NOMO-1 (cell line): ENCODE measurements around the gene CENPP.

Experiments used
- DNase-seq, 2 experiments: peaks; one replicate each; lab custom pipeline; 2025; ENCODE audit not compliant: unreplicated experiment in 2 of 2; lab: John Stamatoyannopoulos, UW

Gene CENPP

DNA sequence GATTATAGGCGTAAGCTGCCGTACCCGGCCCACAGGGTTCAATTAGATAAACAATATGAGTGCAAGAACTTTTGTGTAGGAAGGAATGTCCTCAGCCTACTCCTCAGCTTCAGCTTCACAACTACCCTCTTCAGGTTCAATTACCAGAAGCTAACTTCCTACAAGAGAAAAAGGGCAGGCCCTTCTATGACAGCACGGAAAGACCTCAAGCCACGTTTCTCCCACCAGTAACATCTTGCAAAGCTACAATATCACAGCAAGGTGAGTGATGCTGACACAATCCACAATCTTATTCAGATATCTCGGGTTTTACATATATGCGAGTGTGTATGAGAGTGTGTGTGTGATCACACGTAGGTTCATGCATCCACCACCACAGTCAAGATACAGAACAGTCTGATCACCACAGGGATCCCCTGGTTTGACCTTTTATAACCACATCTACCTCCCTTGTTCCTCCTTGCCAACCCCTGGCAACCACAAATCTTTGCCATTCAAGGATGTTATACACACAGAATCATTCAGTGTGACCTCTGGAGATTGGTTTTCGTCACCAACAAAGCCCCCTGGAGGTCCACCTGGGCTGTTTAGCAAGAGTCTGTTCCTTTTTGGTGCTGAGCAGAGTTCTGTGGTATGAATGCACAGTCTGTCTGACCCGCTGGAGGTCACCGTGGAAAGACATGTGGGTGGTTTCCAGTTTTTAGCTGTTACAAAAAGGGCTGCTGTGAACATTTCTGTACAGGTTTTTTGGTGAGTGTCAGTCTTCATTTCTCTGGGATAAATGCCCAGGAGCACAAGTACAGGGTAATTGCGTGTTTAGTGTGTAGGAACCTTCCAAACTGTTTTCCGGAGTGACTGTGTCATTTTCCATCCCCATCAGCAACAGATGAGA, 305.9 kb downstream of the CENPP start:
- no peak for DNase-seq

DNA sequence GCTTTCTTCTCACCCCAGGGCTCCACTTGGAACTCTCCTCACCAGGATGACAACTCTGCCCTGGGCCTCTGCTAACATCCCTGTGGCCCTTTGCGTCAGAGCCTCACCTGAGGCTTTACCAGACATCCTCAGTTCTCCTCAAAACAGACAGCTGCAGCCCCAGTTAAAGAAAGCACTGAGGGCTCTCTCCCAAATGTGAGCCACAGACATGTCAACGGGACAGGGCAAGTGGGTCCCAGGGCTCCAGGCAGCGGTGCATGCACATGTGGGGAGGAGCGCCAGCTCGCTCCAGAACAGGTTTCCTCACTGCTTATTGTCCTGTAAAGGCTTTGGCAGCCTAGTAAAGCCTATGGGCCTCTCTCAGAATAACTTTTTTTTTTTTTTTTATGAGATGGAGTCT, 306.9 kb downstream of the CENPP start:
- DNase-seq, result no peak

DNA sequence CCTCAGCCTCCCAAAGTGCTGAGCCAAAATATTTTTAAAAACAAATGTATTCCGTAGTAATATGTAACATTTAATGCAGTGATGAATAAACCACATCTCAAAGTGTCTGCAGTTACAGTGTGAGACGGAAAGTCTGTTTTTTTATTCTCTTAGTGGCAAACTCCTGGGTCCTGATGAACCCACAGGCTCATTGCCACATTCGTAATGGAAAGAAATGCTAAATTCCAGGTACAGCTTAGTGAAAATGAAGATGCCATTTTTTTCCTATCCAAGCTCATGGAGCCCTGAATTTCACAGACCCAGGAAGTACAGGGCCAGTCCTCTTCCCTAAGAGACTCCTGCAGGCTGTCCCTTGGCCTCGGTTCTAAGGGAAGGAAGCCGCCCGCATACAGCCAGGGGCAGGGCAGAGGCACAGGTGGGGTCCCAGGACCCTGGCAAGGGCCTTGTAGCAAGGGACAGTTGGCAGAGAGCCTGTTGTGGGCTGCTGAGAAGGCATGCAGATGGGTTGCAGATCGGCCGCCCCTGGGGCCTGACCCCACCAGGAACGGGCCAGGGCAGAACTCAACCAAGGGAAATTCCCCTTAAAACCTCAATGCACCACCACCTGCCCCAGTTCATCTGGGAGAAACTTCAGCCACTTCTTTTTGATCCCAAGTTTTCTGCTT, 308.0 kb downstream of the CENPP start:
- no peak for DNase-seq

DNA sequence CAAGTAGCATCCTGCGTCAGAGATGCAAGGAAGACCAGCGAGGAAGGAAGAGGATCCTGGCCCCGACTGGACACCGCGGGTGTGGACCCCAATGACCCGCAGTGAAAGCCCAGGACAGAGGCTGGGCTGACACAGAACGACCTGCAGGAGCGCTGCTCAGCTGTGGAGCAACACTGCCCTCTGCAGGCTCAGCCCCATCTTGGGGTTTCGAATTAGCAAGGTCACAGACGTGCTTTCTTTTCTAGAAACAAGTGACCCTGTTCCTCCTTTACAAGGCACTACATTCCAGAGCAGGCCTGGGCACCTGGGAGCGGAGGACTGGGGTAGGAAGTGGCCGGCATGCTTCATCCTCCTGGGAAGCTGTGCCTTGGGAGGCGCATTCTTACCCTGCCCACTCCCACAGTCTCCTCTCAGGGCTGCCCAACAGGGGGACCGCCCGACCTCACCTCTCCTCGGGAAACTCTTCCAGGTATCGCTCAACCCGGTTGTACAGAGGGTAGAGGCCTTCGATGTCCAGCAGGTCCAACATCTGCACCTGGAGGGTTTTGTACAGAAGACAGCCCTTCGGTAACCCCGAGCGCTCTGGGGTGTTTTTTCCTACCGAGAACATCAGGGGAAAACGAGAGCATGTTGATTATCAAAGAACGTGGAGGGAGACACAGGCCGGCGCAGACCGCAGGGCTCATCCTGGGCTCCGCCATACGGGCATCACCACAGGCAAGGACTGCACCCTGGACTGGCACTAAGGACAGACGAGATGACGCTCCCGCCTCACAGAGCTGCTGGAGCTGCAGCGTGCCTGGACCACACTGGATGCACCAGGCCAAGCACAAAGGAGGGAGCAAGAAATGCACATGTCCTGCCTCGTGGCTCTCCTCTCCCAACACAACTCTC, 309.2 kb downstream of the CENPP start:
- DNase-seq, result peak; percentile 29 to 57

DNA sequence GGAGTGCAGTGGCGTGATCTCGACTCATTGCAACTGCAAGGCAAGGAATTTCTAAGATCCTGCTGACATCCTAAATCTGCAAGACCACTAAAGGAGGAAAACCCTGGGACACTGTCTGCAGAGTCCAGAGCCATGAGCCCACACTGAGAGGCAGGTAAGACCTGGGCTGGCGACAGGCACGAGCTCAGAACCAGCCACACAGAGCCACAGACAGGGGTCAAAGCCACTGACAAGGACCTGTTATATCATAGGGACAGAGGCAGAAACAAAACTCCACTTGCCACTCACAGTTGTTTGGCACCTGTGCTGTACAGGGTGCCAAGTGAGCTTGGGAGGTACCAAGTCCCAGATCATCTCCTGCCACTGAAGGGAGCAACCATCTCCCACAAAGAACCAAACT, 310.0 kb downstream of the CENPP start:
- DNase-seq, result no peak

DNA sequence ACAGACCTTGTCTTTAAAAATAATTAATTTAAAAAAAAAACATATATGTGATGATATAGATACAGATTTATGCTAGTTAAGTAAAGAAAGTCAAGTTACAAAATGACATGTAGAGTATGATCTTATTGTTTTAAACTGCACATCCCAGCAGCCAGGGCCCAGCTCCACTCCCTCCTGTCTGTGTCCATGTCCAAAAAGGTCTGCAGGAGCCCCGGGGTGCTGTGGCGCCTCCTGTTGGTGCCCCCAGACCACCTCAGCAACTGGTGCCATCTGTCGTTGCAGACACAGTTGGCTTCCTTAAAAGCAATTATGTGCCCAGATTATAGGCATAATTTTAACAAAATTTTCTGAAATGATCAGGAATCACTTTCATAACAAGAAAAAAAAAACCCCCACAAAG, 310.9 kb downstream of the CENPP start:
- DNase-seq, result no peak

DNA sequence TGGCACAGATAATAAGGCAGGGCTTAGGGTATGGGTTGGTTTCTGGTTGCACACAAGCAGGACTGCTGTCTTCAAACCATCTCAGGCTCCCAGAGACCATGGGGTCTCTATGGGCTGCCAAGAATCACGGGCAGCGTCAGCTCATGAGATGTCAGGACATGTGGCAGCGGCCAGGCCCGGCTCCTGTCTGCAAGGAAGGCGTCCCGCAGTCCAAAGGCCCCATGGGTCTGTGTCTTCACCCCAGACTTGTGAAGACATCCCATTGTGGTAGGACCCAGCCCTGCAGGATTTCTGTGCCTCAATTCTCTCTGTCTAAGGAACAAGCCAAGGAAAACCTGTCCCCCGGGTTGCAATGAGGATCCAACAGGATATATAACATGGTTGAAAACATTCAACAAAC, 311.6 kb downstream of the CENPP start:
- DNase-seq, result no peak

DNA sequence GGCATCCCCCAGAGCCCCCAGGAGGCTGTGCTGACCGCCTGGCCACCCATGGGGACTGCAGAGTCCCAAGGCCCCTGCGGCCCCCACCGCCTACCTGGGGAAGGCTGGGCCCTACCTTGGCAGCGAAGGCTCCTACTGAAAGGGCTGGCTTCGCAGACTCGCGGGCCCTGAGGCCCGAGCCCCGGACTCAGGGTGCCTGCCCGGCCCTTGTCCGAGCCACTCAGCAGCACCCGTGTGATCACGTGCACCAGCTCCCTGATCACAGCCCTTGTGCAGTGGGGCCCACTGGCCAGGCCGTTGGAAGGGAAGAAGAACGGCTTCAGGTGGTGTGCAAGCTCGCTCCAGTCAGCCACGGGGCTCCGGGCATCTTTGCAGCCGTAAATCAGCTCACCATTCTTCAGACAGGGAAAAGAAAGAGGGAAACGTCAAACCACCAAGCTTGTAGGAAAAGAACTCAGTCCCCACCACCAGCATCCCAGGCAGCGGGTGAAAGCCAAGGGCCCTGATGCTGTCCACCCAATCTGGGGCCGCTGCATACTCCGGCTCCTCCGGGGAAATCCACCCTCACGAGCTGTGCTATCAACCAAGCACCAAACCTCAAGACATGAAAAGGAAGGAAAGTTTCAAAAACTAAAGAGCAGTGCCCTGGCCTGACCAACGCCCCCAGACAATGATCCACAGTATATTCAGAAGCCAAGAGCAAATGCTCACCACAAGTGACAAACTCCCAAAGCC, 312.3 kb downstream of the CENPP start:
- no peak for DNase-seq

DNA sequence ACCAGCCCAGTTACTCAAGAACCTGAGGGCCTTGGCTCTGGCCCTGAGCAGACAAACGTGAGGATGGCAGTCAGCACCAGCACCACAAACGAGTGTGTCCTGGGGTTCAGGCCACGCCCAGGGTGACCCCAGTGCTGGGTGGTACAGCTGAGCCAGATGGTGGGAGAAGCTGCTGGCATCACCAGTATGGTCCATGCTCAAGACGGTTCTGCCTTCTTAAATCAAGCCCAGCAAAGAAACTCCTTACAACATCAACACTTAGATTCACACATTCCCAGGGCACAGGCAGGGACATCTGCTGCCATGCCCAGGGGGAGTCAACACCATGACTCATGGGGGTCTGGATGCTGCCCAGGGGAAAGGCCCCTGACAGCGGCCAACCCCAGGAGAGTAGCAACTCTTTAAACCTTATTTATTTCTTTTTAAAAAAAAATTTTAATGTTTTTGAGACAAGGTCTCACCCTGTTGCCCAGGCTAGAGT, 312.9 kb downstream of the CENPP start:
- no peak for DNase-seq

DNA sequence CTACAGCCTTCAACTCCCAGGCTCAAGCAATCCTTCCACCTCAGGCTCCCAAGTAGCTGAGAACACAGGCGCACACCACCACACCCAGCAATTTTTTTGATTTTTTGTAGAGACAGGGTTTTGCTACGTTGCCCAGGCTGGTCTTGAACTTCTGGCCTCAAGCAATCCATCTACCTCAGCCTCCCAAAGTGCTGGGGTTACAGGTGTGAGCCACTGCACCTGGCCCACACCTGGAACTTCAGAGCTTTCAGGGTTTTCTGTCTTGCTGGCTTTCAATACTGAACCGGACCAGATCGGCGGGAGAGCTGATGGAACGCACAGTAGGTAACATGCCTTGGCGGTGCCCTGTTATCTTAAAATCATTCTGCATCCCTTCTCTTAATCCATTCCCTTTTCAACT, 313.4 kb downstream of the CENPP start:
- no peak for DNase-seq

DNA sequence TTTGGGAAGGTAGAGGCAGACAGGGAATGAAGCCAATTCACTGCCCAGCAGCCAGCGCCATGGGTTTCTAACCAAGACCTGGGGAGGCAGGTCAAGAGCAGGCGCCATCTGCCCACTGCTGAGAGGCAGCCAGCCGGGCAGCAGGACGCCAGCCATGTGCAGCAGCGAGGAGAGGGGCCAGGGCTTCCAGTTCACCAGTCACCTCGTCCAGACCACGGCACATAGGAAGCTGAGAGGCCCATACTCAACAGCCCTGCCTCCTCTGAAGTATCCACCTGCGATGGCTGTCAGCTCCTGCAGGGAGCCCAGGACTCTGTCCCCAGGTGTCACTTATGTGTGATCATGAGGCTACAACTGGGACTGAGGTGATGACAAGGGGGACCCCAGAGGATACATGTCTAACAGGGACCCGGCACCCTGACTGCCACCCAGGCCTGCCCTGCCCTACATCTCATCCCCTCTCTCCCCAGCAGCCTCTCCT, 314.1 kb downstream of the CENPP start:
- DNase-seq, result no peak

DNA sequence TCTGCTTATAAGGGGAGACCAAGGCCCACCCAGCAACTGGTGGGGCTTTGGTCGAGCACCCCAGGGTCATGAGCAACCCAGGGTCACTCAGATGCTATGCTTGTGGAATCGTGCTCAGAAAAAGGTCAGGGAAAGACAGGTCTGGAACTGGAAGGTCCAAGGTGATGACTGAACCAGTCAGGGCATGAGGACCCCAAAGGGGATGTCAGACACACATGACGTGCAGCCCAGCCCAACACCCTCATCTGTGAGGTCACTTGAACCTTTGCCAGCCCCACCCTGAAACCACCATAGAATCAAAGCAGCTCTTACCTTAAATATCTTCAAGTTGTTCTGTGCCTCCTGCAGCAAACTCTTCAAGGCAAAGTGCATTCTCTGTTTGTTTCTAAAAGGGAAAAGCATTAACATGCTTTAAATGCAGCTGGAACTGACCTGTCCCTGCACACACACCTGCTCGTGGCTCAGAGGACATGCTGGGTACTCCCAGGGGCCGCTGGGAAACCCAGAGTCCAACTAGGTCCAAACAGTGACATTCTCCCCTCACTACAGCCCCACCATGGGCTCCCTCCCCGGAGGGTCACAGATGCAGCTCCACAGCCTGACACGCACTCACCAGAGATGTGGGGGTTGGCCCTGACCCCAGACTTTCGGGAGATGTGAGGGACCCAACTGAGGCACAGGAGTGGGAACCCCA, 314.8 kb downstream of the CENPP start:
- DNase-seq, result no peak

DNA sequence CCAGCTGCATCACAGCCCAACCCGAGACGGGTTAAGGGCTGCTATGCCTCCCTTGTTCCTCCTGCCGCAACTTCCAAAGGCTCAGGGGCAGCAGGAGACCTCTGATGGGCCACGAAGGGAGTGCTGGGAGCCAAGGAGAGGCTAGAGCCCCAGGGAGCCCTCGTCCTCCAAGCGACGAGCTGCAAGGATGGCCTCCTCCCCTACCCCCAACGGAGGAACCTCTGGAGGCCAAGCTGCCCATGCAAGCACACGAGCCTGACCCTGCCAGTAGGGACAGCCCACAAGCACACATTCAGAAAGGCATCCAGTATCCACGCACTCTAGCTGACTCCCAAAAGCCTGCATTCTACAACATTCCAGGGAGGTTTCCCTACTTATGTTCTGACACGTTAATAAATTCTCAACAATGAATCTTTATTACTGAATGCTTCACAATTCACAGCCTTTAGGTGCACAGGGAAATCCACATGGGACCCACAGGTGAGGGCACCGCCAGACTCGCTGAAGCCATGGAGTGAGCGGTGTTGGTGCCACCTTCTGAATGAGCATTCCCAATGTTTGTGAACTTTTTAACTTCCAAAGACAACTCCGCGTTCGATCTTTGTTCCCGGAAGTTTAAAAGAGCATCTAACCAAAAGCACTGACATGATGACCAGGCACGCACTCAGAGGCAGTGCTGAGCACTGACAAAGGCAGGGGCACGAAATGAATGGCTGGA, 315.5 kb downstream of the CENPP start:
- no peak for DNase-seq

DNA sequence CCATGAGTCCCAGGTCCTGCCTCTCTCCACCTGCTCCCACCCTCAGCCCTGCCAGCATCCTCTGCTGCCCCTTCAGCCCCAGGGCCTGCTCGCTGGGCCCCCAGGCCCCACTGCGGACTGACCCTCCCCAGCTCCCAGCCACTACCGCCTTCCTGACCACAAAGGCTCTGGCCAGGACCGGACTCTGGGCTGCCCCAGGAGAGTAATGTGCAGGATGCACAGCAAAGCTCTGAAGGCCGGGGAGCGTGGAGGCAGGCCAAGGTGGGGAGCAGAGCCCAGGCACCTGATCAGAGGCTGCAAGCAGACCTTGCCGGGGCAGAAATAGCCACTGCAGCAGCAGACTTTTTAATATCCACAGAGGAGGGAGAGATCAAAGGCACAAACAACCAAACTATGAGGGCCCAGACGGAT, 316.3 kb downstream of the CENPP start:
- DNase-seq, result no peak

DNA sequence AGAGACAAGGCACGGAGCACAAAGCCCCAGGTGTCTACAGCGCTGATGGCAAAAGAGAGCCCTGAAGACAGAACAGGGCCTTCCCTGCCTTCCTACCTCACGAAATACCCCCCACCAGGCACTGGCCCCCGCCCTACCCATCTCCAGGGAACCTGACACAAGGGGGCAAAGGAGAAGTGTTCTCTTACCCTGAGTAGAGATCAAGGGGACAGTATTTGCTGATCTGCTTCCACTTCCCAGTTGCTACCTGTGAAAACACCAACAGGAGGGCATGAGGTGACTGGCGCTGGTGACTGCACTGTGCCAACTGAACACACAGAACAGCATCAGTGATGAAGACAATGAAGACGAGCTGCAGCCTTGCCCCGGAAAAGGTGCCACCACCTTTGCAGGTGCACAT, 316.8 kb downstream of the CENPP start:
- no peak for DNase-seq

DNA sequence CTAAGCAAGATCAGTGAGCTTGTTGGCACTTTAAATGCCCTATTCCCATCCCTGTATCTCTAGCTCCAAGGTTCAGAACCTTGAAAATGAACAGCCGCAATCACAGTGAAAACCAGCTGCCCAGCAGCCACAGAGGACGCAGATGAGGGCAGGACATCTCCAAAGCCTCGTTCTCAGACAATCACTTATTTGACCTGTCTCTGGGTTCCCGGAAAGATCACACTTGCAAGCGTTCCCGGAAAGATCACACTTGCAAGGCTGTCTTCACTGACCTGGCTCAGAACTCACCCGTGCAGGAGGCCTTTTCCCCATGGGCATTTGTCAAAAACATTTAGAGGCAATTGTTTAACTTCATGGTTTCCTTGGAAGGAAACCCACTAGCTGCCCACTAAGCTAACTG, 318.5 kb downstream of the CENPP start:
- DNase-seq, result no peak

DNA sequence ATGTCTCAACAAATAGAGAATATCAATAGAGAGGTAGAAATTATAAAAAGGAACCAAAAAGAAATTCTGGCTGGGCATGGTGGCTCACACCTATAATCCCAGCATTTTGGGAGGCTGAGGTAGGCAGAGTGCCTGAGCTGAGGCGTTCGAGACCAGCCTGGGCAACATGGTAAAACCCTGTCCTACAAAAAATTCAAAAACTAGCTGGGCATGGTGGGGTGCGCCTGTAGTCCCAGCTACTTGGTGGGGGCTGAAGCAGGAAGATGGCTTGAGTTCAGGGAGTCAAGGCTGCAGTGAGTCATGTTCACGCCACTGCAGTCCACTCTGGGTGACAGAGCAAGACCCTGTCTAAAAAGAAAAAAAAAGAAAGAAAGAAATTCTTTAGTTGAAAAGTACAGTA, 319.3 kb downstream of the CENPP start:
- no peak for DNase-seq

DNA sequence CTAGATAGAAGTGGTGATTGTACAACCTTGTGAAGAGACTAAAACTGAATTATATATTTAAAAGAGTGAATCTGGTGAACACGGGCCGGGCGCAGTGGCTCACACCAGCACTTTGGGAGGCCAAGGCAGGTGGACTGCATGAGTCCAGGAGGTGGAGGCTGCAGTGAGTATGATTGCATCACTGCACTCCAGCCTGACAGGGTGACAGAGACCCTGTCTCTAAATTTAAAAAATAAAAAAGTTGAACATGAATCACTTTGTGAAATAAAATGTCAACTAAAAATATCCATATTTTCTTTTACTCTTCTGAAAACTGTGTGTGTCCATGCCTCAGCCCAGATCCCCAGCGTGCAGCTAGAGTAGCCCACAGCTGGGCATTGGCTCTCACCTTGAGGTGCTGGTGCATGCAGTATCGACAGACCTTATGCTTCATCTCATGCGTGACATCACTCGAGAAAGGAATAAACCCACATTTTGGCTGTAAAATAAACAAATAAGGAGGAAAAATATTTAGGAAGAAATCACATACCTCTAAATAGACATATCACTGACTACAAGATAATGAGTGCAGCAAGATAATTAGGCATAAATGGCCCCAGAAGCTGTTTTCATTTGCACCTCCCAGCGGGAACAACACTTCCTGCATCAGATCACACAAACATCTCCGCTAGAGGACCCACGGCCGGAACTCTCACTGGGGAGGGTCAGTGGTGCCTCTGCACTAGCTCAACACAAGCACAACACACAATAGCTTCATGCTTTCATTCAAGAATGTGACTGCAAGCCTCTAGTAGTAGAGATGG, 322.1 kb downstream of the CENPP start:
- DNase-seq, result no peak
